Spleen (tissue), 11 donors: Measurements from ENCODE around the gene JDP2. TPM values are rescaled to one million over a fixed set of nuclear protein-coding genes. Genes with fewer than 3 reads are reported as not detected.

ENCODE experiments used
- DNase-seq: peaks from one replicate; pipeline ENCODE4 v3.0.0-alpha.2; 2020
- H3K27ac ChIP-seq, 8 donors: fragments of 200-600 bp; sonication (generic) in 7 of 8; 1 replicate in 4 of 8; 2 replicates in 4 of 8; pipeline versions ENCODE4 v1.5.0 to v1.8.0; 2016 to 2021; ENCODE audit warnings: inconsistent platforms in 4 of 8, mild to moderate bottlenecking in 4 of 8, moderate library complexity in 1 of 8
- H3K27me3 ChIP-seq, 7 donors: fragments of 200-600 bp; sonication (generic) in 6 of 7; replicated peaks in 1 of 7; 1 replicate in 4 of 7; 2 replicates in 3 of 7; pipeline versions ENCODE4 v1.5.0 to v1.8.0; 2016 to 2021; ENCODE audit warnings: inconsistent platforms in 3 of 7, mild to moderate bottlenecking in 1 of 7
- H3K36me3 ChIP-seq, 6 donors: fragments of 200-600 bp; sonication (generic) in 5 of 6; 1 replicate in 4 of 6; 2 replicates in 2 of 6; pipeline versions ENCODE4 v1.5.0 to v1.8.0; 2016 to 2021; ENCODE audit warnings: inconsistent platforms in 2 of 6
- H3K4me1 ChIP-seq, 6 donors: fragments of 200-600 bp; sonication (generic) in 5 of 6; 1 replicate in 3 of 6; 2 replicates in 3 of 6; pipeline versions ENCODE4 v1.5.0 to v1.8.0; 2016 to 2021; ENCODE audit warnings: inconsistent platforms in 3 of 6
- H3K4me3 ChIP-seq, 8 donors: fragments of 200-600 bp; sonication (generic) in 7 of 8; 1 replicate in 4 of 8; 2 replicates in 4 of 8; pipeline versions ENCODE4 v1.5.0 to v1.8.0; 2016 to 2021; ENCODE audit warnings: inconsistent platforms in 4 of 8, mild to moderate bottlenecking in 4 of 8, moderate library complexity in 2 of 8
- H3K9me3 ChIP-seq, 8 donors: fragments of 200-600 bp; sonication (generic) in 7 of 8; 1 replicate in 4 of 8; 2 replicates in 4 of 8; pipeline versions ENCODE4 v1.5.0 to v1.8.0; 2016 to 2021; ENCODE audit warnings: inconsistent platforms in 4 of 8
- POLR2A ChIP-seq, 3 donors: fragments of 450-650 bp; IDR thresholded peaks; one replicate each; pipeline ENCODE4 v1.5.1; 2017; ENCODE audit warnings: antibody characterized with exemption in 3 of 3, mild to moderate bottlenecking in 1 of 3
- POLR2AphosphoS5 ChIP-seq, 3 donors: sonication (generic); formaldehyde crosslinking; IDR thresholded peaks; one replicate each; pipeline ENCODE4 v1.5.1; 2017; ENCODE audit warnings: antibody characterized with exemption in 3 of 3
- WGBS, 5 donors: extraction: QIAGEN DNeasy Blood & Tissue Kit in 3 of 5; methylation state at CpG; one replicate each; pipeline versions ENCODE4 v1.1.5 to v1.1.7; 2013 to 2018; 5-methylcytosine and 5-hydroxymethylcytosine counted together
- intact Hi-C: fragments of 100-400 bp; cut with DNase I; formaldehyde crosslinking; loops from one replicate; pipeline ENCODE4 v1.15.0; 2023; ENCODE audit warnings: low total_unique reads
- polyA plus RNA-seq, 3 donors: library from polyadenylated mRNA; stranded (reverse); fragments of 200-250 nt; gene quantifications; one replicate each; pipeline ENCODE4 v1.2.1, GENCODE V29; 2013
- total RNA-seq, 7 donors: library from RNA; depleted of rRNA in 3 of 7; stranded (reverse); fragments of >200 nt in 3 of 7; fragmentation: NEBNext Ultra II Directional in 4 of 7; extraction: Animal tissue kit (Norgen Biotek cat#: 25700) in 4 of 7; gene quantifications; one replicate each; pipeline versions ENCODE4 v1.1.0 to v1.2.1, GENCODE V29; 2016 to 2021
- TF ChIP-seq, protein P1 (sequence below), 11 experiments: fragments of 200-600 bp in 7 of 11; fragments of 450-650 bp in 4 of 11; sonication (generic) in 4 of 11; IDR thresholded peaks in 8 of 11; conservative IDR thresholded peaks in 3 of 11; 1 replicate in 7 of 11; 2 replicates in 4 of 11; pipeline versions ENCODE4 v1.4.0 to v1.8.0; 2016 to 2021; ENCODE audit warnings: antibody characterized with exemption in 11 of 11, inconsistent platforms in 4 of 11, mild to moderate bottlenecking in 1 of 11
- donor health status: healthy with polysubstance abuse.
- donor health status: DM: no; HTN: no; CAD: no; lungs with moderate emphysema.
- donor health status: DM: no; HTN: no; CAD: no.
- donor health status: Bipolar disorder and iron deficiency.
- donor health status: healthy.
- donor health status: DM: no; HTN: no; CAD: no.
- donor health status: DM: yes; HTN: yes; CAD: no.

The JDP2 gene
- total and polyA plus RNA-seq, 10 donors = 18.2 to 144 (median 91.8) TPM

DNA sequence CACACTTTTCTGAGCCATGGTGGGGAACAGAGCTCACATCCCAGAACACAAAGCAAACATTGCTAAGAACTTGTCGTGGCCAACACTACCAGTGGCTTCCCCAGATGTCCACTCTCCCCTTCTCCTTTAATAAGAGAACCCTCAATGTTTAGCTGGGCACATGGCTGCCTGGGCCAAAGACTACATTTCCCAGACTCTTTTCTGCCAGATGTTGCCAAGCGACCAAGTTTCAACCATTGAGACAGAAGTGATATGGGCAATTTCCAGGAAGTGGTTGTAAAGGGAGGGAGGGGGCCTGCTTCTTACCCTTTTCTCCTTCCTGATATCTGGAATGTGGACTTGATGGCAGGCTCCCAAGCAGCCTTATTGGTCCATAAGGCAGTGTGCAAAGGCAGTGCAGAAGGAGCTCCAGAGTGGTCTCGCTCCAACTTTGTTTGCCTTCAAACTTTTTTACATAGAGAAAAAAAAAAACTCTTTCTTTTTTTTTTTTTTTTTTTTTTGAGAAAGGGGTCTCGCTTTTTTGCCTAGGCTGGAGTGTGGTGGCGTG is 24.9 kb upstream of the JDP2 start:
- TF ChIP-seq POLR2A (IDR thresholded peaks at IDR 0.05) = no peak
- TF ChIP-seq, protein P1, sequence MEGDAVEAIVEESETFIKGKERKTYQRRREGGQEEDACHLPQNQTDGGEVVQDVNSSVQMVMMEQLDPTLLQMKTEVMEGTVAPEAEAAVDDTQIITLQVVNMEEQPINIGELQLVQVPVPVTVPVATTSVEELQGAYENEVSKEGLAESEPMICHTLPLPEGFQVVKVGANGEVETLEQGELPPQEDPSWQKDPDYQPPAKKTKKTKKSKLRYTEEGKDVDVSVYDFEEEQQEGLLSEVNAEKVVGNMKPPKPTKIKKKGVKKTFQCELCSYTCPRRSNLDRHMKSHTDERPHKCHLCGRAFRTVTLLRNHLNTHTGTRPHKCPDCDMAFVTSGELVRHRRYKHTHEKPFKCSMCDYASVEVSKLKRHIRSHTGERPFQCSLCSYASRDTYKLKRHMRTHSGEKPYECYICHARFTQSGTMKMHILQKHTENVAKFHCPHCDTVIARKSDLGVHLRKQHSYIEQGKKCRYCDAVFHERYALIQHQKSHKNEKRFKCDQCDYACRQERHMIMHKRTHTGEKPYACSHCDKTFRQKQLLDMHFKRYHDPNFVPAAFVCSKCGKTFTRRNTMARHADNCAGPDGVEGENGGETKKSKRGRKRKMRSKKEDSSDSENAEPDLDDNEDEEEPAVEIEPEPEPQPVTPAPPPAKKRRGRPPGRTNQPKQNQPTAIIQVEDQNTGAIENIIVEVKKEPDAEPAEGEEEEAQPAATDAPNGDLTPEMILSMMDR (IDR thresholded peaks at IDR 0.05 in 8 of 11, conservative IDR thresholded peaks at IDR 0.05 in 3 of 11) = no peak
- TF ChIP-seq POLR2AphosphoS5 (IDR thresholded peaks at IDR 0.05) = no peak
- Histone ChIP-seq H3K27me3 (no peaks in the 10 kb centered on the region), H3K36me3 (no peaks in the 10 kb centered on the region), H3K4me3 (no peak overlapping the region), H3K4me1 (peaks cover 11 to 28% (median 17%) of the 10 kb centered on the region in 6 donors), H3K27ac (no peak overlapping the region), H3K9me3 (peaks cover 0 to 8% (median 0%) of the 10 kb centered on the region in 8 donors)
- intact Hi-C loops = no loop called here
- no peak for DNase-seq
- 86 to 96% (median 94%) methylated on average over 5 of the region's 5 CpGs for WGBS, 5 donors

DNA sequence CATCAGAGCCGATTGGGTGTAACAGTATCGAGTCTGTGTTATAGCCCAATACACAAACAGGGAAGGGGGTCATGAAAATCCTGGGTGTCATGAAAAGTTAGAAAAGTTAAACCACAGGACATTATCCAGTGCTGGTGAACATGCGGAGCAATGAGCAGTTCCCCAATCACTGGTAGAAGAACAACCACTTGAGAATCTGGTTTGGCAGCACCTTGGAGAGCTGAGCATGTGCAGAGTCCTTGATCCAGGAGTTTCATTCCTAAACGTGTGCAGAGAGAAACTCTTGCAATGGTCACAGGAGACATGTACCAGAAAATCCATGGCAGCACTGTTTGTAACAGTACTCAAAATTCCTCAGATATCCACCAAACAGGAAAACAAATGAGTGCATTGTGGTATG is 23.0 kb upstream of the JDP2 start:
- H3K9me3 ChIP-seq = no peaks in the 10 kb centered on the region
- no peak overlapping the region for H3K4me3 ChIP-seq
- H3K36me3 ChIP-seq = no peaks in the 10 kb centered on the region
- intact Hi-C loops = no loop called here
- H3K27me3 ChIP-seq = no peaks in the 10 kb centered on the region
- TF ChIP-seq, protein P1 (IDR thresholded peaks at IDR 0.05 in 8 of 11, conservative IDR thresholded peaks at IDR 0.05 in 3 of 11) = no peak
- TF ChIP-seq POLR2AphosphoS5 (IDR thresholded peaks at IDR 0.05) = no peak
- peaks cover 10 to 21% (median 13%) of the 10 kb centered on the region in 6 donors for H3K4me1 ChIP-seq
- WGBS, 5 donors = 81 to 97% (median 93%) methylated on average over 4 of the region's 4 CpGs
- no peak for DNase-seq
- no peak overlapping the region for H3K27ac ChIP-seq

DNA sequence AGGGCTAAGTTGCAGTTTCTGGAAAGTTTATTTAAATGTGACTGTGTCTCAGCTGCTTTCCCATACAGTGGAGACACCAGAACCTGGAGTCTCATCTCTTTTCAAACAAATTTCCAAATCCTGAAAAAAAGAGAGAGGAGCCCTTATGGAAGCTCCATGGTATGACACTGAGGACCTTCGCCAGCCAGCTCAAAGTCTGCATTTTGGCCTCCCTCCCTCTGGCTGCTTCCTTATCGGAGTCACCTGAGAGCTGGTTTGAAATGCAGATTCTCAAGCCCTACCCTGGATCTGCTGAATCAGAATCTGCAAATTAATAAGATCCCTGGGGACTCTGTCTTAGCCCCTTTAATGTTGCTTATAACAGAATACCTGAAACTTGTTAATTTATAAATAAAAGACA is 21.7 kb upstream of the JDP2 start:
- no peak for DNase-seq
- Histone ChIP-seq H3K4me1 (peaks cover 0 to 9% (median under 1%) of the 10 kb centered on the region in 6 donors), H3K27me3 (no peaks in the 10 kb centered on the region), H3K27ac (no peak overlapping the region), H3K4me3 (no peak overlapping the region), H3K36me3 (no peaks in the 10 kb centered on the region), H3K9me3 (no peaks in the 10 kb centered on the region)
- TF ChIP-seq, protein P1 (IDR thresholded peaks at IDR 0.05 in 8 of 11, conservative IDR thresholded peaks at IDR 0.05 in 3 of 11) = no peak
- TF ChIP-seq POLR2A (IDR thresholded peaks at IDR 0.05) = no peak
- no peak for TF ChIP-seq POLR2AphosphoS5 (IDR thresholded peaks at IDR 0.05)
- WGBS, 5 donors = 80 to 97% (median 96%) methylated on average over 2 of the region's 2 CpGs
- intact Hi-C loops = no loop called here

DNA sequence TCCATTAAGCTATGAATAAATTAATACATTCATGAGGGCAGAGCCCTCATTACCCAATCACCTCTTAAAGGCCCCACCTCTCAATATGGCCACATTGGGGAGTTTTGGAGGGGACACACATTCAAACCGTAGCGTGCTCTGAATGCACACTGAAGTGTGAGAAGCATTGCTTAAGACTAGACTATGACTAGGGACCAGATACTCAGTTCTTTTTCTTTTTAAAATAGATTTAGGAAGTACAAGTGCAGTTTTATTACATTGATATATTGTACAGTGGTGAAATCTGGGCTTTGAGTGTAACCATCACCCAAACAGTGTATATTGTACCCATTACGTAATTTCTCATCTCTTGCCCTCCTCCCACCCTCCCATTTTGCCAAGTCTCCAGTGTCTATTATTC is 21.0 kb upstream of the JDP2 start:
- TF ChIP-seq POLR2A (IDR thresholded peaks at IDR 0.05) = no peak
- TF ChIP-seq, protein P1 (IDR thresholded peaks at IDR 0.05 in 8 of 11, conservative IDR thresholded peaks at IDR 0.05 in 3 of 11) = no peak
- TF ChIP-seq POLR2AphosphoS5 (IDR thresholded peaks at IDR 0.05) = no peak
- no peaks in the 10 kb centered on the region for H3K36me3 ChIP-seq
- DNase-seq = no peak
- H3K27me3 ChIP-seq = no peaks in the 10 kb centered on the region
- peaks cover 0 to 14% (median 0%) of the 10 kb centered on the region in 6 donors for H3K4me1 ChIP-seq
- no peaks in the 10 kb centered on the region for H3K9me3 ChIP-seq
- no peak overlapping the region for H3K27ac ChIP-seq
- H3K4me3 ChIP-seq = no peak overlapping the region
- intact Hi-C loops = no loop called here
- 74 to 94% (median 80%) methylated on average over 3 of the region's 3 CpGs for WGBS, 5 donors
